ENCODE data around the gene PROCR.

Gene PROCR

DNA sequence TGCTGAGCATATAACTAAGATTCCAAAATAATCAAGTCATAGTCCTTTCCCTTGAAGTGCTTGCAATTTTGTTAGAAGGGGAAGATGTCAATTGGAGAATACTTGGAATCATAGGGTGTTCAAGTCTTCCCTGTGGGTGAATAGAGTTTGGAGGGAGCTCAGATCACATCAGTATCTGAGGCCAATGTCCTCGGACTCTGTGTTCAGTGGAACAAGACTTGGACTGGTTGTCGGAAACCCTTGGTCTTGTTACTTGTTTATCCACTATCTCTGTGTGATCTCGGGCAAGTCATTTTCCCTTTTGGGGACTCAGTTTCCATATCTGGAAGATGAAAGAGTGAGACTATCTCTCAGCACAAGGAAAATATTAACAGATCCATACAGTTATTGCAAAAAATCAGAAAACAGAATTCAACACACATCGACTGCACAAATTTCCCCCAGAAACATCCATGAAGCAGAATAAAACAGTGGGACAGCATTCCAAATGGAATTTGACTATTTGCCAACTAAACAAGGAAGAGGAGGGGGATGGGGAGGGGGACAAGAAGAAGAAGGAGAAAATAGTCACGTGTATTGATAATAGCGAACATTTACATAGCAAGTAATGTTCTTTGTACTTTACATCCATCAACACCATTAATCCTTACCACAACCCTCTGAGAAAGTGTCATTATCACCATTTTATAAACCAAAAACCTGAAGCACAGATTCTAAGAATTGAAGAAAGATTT is 20.9 kb upstream of the PROCR start:
- no peaks in the 10 kb centered on the region for H4K20me1 ChIP-seq (ENCODE audit: insufficient read depth, low read length, poor library complexity, severe bottlenecking)
- no peak overlapping the region for H2AFZ ChIP-seq (ENCODE audit: low read length)
- H3K36me3 ChIP-seq (ENCODE audit: insufficient read depth, low read length): no peaks in the 10 kb centered on the region
- no peak overlapping the region for H3K4me3 ChIP-seq (ENCODE audit: low read length, poor library complexity, severe bottlenecking)
- TF ChIP-seq EZH2phosphoT487 (IDR thresholded peaks at IDR 0.05; ENCODE audit: borderline replicate concordance): no peak
- TF ChIP-seq, protein P1, sequence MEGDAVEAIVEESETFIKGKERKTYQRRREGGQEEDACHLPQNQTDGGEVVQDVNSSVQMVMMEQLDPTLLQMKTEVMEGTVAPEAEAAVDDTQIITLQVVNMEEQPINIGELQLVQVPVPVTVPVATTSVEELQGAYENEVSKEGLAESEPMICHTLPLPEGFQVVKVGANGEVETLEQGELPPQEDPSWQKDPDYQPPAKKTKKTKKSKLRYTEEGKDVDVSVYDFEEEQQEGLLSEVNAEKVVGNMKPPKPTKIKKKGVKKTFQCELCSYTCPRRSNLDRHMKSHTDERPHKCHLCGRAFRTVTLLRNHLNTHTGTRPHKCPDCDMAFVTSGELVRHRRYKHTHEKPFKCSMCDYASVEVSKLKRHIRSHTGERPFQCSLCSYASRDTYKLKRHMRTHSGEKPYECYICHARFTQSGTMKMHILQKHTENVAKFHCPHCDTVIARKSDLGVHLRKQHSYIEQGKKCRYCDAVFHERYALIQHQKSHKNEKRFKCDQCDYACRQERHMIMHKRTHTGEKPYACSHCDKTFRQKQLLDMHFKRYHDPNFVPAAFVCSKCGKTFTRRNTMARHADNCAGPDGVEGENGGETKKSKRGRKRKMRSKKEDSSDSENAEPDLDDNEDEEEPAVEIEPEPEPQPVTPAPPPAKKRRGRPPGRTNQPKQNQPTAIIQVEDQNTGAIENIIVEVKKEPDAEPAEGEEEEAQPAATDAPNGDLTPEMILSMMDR (conservative IDR thresholded peaks at IDR 0.05; ENCODE audit: low read length): no peak
- no peaks in the 10 kb centered on the region for H3F3A ChIP-seq (ENCODE audit: low read depth)
- no peak overlapping the region for H3K9ac ChIP-seq (ENCODE audit: low read depth, low read length, poor library complexity, severe bottlenecking)
- peaks cover 8% of the 10 kb centered on the region for H3K79me2 ChIP-seq (ENCODE audit: insufficient read depth, low read length)
- H3K27me3 ChIP-seq (ENCODE audit: insufficient read depth, low read length, poor library complexity, severe bottlenecking): no peaks in the 10 kb centered on the region
- H3K9me3 ChIP-seq (ENCODE audit: insufficient read depth, low read depth, low read length): no peaks in the 10 kb centered on the region
- H3K4me2 ChIP-seq (ENCODE audit: low read depth, low read length, poor library complexity, severe bottlenecking): no peak overlapping the region
- H3K4me1 ChIP-seq (ENCODE audit: insufficient read depth, low read length, poor library complexity, severe bottlenecking): peaks cover 15% of the 10 kb centered on the region
- no peaks in the 10 kb centered on the region for H3K9me2 ChIP-seq (replicated peaks; ENCODE audit: low read depth, low read length)

DNA sequence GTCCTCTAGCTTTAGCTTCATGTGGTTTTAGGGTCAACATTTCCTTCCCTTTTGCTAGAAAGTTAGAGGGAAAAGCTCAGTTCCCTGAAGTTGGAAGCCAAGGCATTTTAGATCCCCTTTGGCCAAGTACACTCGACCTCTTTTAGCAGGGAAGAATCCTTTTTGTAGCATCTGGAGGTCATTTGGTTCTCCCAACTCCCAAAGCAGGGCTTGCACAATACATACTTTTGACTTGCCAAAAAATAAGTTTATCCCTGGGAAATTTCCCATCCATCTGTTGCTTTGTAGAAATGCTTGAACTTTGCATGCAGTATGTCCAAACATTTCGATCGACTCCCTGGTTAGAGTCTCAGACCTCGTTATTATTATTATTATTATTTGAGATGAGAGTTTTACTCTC is 20.1 kb upstream of the PROCR start:
- no peak overlapping the region for H3K4me3 ChIP-seq (ENCODE audit: low read length, poor library complexity, severe bottlenecking)
- peaks cover 3% of the 10 kb centered on the region; the same call in 1 of the 2 replicates for H3K79me2 ChIP-seq (ENCODE audit: insufficient read depth, low read length)
- H3K9ac ChIP-seq (ENCODE audit: low read depth, low read length, poor library complexity, severe bottlenecking): no peak overlapping the region
- H4K20me1 ChIP-seq (ENCODE audit: insufficient read depth, low read length, poor library complexity, severe bottlenecking): no peaks in the 10 kb centered on the region
- peaks cover 7% of the 10 kb centered on the region for H3K4me1 ChIP-seq (ENCODE audit: insufficient read depth, low read length, poor library complexity, severe bottlenecking)
- no peak overlapping the region for H3K4me2 ChIP-seq (ENCODE audit: low read depth, low read length, poor library complexity, severe bottlenecking)
- TF ChIP-seq, protein P1 (conservative IDR thresholded peaks at IDR 0.05; ENCODE audit: low read length): no peak
- TF ChIP-seq EZH2phosphoT487 (IDR thresholded peaks at IDR 0.05; ENCODE audit: borderline replicate concordance): no peak
- H3K27me3 ChIP-seq (ENCODE audit: insufficient read depth, low read length, poor library complexity, severe bottlenecking): no peaks in the 10 kb centered on the region
- H3F3A ChIP-seq (ENCODE audit: low read depth): no peaks in the 10 kb centered on the region
- no peaks in the 10 kb centered on the region for H3K9me2 ChIP-seq (replicated peaks; ENCODE audit: low read depth, low read length)
- no peaks in the 10 kb centered on the region for H3K9me3 ChIP-seq (ENCODE audit: insufficient read depth, low read depth, low read length)
- H3K36me3 ChIP-seq (ENCODE audit: insufficient read depth, low read length): no peaks in the 10 kb centered on the region
- H2AFZ ChIP-seq (ENCODE audit: low read length): no peak overlapping the region

DNA sequence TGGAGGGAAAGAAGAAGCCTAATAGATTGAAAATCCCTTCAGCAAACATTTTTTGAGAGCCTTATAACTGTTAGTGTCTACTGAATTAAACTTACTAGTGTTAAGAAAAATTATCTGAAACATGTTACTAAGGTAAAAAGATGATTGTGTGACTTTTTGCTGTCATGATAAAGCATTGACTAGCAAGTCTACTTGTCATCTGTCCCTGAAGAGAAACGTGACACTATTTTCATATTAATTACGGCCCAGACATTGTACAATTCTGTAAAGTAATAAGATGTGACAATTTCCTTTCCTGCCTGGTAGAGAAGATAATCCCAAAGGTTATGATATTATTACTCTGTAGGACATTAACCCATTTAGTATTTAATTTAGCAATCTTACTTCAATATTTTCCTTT is 15.9 kb upstream of the PROCR start:
- no peak overlapping the region for H3K9ac ChIP-seq (ENCODE audit: low read depth, low read length, poor library complexity, severe bottlenecking)
- H3K4me2 ChIP-seq (ENCODE audit: low read depth, low read length, poor library complexity, severe bottlenecking): no peak overlapping the region
- H3K4me3 ChIP-seq (ENCODE audit: low read length, poor library complexity, severe bottlenecking): no peak overlapping the region
- H3K4me1 ChIP-seq (ENCODE audit: insufficient read depth, low read length, poor library complexity, severe bottlenecking): no peaks in the 10 kb centered on the region
- no peaks in the 10 kb centered on the region for H3K9me3 ChIP-seq (ENCODE audit: insufficient read depth, low read depth, low read length)
- H3K27me3 ChIP-seq (ENCODE audit: insufficient read depth, low read length, poor library complexity, severe bottlenecking): no peaks in the 10 kb centered on the region
- no peak for TF ChIP-seq EZH2phosphoT487 (IDR thresholded peaks at IDR 0.05; ENCODE audit: borderline replicate concordance)
- TF ChIP-seq, protein P1 (conservative IDR thresholded peaks at IDR 0.05; ENCODE audit: low read length): no peak
- no peaks in the 10 kb centered on the region for H3F3A ChIP-seq (ENCODE audit: low read depth)
- H4K20me1 ChIP-seq (ENCODE audit: insufficient read depth, low read length, poor library complexity, severe bottlenecking): no peaks in the 10 kb centered on the region
- H3K79me2 ChIP-seq (ENCODE audit: insufficient read depth, low read length): no peaks in the 10 kb centered on the region
- H3K36me3 ChIP-seq (ENCODE audit: insufficient read depth, low read length): no peaks in the 10 kb centered on the region
- H2AFZ ChIP-seq (ENCODE audit: low read length): no peak overlapping the region
- H3K9me2 ChIP-seq (replicated peaks; ENCODE audit: low read depth, low read length): no peaks in the 10 kb centered on the region

Measured in Loucy (cell line).